HG03439 (cell line): ENCODE data around the gene CLEC9A.
"Not testable (repeated sequence)": the region's sequence is repeated elsewhere in the genome, so short reads cannot be mapped to it uniquely, and the experiment has no call there.

Source experiments
- ATAC-seq: cut with Tn5 transposase; IDR thresholded peaks from one replicate; pipeline ENCODE4 v1.9.1; 2021; ENCODE audit warnings: mild to moderate bottlenecking, moderate library complexity; ENCODE audit not compliant: unreplicated experiment

CLEC9A gene

GRCh38 chr12:10030446-10030845 is at the start of gene CLEC9A:
TSS of gene CLEC9A (plus strand) at chr12:10030682. CDS start at chr12:10052688, 22,006 bp downstream.
- ATAC-seq: no peak

- ATAC-seq: no peak
Measured at GRCh38 chr12:9991876-9992275, 38.6 kb upstream of the CLEC9A start.

GRCh38 chr12:9992296-9992695 is 38.2 kb upstream of the CLEC9A start:
- ATAC-seq: no peak

DNA sequence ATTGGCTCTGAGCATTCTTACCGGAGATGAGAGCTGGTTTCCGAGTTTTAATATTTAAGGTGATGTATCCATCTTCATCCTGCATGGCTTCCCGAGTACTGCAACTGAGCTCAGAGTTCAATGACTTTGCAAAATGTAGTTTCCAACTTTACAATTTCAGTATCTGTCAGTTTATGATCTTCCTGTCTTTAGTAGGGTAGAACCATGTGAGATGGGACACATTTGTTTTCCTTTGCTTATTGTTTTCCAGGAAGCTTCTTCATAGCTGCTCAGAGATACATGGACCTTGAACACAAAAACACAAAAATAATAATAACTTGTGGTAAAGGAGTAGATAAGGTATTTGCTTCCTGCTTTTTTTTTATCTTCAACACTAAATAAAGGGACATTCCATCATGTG is 31.5 kb upstream of the CLEC9A start, which contains the start of gene CLEC1B:
Gene CLEC1B (minus strand): TSS at position 106 of the 400 bp plus-strand sequence. CDS start 21 bp downstream, at position 85.
- no peak for ATAC-seq

DNA sequence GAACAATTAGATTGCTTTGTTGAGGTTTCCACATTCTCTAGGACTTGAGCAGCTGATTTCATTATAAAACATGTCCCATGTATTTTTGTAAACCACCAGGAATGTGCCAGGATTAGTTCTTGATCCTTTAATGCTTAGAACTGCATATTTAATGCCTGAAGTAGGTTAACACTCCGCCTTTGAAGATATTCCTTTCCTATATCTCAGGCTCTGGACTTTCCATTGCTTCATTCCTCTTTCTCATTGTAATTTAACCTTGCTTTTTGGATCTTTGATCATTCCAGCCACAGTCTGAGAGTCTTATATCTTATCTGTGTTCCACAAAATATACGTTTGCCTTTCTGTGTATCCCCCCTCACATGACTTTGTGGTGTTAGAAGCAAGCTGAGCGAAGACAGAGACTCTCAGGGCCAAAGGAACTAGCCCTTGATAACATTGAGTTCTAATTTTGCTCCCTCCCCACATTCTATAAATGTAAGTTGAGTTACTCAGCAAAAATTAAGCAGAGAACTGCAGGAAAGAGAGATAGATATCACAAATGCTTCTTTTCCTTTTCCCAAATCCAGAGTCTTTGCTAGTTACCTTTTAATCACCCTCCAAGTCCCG is 29.2 kb upstream of the CLEC9A start:
- no peak for ATAC-seq

DNA sequence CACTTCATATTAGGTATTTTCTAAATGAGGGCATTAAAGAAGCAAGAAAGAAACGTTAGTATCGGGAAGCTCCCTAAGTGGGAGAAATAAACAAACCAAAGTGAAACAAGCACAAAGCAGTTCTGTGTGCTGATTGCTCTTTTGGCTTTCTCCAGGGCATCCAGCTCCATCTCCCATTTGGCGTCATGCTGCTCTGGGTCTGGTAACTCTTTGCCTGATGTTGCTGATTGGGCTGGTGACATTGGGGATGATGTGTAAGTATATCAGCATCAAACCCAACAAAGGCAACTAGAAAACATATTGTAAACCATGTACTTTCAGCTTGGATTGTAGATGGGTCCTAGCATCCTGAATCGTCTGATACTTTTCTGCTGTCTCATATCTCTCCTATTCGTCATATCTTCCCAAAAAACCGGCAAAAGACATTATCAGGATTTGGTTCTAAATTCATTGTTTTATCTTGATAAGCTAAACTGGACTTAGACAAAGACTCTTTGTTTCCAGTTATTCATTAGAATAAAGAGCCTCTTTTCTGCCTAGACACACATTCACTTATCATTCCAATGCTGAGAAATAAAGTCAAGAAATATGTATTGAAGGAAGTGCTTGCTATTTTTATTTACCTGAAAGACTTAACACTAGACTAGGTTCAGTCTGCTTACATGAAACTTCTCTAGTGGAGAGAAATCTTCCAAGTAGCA is 17.7 kb upstream of the CLEC9A start:
- ATAC-seq: no peak

DNA sequence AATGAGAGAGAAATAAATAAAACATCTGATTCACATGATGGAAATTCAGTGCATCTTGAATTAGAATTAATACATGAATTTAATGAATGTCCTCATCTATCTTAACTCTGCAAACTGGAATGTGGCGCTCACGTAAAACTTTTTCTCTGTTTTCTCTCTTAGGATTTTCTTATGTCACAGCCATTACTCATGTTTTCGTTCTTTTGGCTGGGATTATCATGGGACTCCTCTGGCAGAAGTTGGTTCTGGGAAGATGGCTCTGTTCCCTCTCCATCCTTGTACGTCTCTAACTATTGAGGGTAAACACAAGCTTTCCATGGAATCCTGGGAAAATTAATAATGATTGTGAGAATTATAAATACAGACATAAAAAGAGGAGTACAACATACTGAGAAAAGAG is 15.0 kb upstream of the CLEC9A start:
- ATAC-seq: no peak

DNA sequence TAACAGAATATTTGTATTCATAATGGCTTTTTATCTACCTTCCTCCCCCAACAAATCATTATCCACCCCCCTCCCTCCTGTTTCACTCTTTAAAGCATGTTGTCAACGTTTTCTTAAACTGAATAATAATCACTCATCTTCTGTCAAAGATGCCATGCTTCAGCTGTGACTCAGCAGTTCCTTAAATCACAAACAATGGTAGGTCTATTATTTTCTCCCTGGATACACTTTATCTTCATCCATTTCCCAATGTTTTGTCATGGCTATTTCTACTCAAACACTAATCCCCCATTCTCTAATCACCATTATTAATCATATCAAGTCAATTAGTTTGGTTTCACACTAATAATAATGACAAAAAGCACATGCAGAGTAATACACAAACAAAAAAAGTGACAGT is 13.6 kb upstream of the CLEC9A start:
- no peak for ATAC-seq

DNA sequence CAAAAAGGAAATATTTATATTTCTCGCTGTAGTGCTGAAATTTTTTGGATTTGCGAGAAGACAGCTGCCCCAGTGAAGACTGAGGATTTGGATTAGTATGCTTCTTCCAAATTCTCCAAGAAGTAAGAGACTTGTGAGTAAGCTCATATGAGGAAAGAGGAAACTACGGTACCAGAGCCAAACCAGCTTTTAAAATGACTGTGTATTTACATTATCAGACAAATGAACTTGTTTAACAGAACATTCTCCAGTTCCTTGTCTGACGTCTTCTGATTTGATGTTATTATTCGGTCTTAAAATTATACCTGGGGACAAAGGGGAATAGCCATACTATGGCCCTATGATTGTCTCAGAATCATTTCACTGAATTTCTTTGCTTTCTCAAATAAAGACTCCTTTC is 12.1 kb upstream of the CLEC9A start:
- ATAC-seq: no peak

DNA sequence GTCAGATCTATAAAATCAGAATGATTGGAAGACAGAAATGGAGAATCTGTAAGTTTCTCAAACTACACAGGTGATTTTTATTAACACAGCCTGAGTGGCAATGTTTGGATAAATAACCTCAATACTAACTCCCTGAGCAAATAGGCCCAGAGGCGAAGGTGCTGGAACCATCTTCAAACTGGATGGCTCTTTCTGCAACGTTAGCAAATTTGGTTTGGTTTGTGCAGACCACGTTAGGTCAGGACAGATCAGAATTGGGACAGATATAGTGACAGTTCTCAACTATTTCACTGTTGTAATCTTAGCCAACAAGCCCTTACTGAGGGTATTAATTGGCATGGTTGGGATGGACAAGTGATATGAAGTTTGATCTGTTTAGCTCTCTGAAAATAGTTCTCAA is 9.1 kb upstream of the CLEC9A start:
- ATAC-seq: no peak

DNA sequence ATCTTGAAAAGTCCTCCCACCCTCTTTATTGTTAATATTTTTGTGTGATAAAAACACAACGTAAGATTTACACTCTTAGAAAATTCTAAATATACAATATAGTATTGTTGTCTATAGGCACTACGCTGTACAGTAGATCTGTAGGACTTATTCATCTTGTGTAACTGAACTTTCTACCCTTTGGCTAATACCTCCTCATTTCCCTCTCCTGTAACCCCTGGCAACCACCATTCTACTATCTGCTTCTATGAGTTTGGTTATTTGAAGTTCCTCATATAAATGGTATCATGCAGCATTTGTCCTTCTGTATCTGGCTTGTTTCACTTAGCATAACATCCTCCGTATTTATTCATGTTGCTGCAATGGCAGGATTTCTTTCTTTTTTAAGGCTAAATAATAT is 5.2 kb upstream of the CLEC9A start:
- ATAC-seq: no peak

DNA sequence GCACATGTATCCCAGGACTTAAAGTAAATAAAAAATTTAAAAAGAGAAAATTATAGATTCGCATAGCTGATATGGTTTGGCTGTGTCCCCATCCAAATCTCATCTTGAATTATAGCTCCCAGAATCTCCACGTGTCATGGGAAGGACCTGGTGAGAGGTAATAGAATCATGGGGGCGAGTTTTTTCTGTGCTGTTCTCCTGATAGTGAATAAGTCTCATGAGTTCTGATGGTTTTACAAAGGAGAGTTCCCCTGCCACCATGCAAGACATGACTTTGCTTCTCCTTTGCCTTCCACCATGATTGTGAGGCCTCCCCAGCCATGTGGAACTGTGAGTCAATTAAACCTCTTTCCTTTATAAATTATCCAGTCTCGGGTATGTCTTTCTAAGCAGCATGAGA is 3.8 kb upstream of the CLEC9A start:
- not testable (repeated sequence) for ATAC-seq

- no peak for ATAC-seq
Measured at GRCh38 chr12:10027311-10027710, 3.2 kb upstream of the CLEC9A start.

GRCh38 chr12:10027721-10028120 is 2.8 kb upstream of the CLEC9A start:
- no peak for ATAC-seq

DNA sequence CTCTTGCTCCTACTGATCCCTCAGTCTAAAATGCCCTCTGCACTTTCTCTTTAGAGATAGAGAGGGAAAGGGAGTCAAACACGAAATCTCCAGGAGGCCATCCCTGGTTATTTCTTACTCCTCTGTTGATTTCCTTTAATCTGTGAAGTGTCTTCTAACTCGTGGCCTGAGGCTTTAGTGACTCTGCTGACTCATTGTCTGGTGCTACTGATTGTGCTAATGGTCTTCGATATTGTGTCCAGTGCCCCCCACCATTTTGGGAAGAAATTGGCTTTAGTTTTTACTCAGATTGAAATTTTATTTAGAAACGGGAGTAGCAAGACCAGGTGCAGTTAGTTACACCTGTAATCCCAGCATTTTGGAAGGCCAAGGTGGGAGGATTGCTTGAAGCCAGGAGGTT is 839 bp downstream of the CLEC9A start:
- no peak for ATAC-seq

GRCh38 chr12:10031771-10032175 is 1.3 kb downstream of the CLEC9A start:
- no peak for ATAC-seq

DNA sequence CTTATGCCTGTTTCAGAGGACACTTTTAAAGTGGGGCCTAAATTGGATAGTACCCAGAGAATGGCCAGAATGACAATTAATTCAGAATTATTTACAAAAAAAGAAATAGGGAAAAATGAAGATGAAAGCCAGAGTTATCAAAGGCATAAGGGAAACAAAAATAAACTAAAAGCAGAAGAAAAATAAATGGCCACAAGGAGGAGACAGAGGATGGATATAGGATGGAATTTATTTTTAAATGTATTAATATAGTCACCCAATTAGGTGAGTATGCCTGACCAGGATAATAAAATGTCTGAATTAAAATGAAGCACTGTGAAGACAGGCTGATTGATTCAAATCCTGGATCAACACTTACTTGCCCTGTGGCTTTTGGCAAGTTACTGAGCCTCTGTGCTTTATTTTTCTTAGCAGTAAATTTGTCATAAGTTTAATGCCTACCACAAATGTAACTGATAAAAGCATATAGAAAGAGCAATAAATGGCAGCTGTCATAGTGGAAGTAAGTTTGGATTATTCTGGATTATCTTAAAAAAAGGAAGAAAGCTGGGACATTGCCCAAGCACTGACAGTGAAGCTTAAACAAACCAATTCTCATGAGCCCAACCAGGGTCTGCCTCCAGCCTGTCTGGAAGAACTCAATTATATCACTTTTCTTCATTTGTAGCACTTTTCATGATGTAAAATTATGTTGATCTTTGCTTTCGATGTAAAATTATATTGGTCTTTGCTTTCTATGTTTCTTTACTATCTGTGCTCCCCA is 3.5 kb downstream of the CLEC9A start:
- no peak for ATAC-seq

DNA sequence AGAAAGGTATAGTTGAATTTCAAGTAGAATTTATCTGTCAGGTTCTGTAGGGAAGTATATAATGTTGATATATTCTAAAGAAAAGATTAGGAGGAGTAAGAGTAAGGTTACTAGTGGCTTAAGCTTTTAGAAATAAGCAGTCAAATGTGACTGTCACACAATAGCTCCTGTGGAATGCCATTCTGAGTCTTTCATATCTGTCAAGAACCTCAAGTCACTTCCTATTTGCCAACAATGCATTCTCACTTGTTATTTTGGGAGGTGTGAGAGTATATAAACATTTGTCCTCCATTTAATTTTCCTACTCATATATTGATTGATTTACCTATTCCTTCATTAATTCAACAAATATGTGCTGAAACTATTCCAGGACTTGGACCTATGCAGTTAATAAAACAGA is 11.7 kb downstream of the CLEC9A start:
- no peak for ATAC-seq

GRCh38 chr12:10048526-10048925 is 18.0 kb downstream of the CLEC9A start:
- ATAC-seq: no peak

DNA sequence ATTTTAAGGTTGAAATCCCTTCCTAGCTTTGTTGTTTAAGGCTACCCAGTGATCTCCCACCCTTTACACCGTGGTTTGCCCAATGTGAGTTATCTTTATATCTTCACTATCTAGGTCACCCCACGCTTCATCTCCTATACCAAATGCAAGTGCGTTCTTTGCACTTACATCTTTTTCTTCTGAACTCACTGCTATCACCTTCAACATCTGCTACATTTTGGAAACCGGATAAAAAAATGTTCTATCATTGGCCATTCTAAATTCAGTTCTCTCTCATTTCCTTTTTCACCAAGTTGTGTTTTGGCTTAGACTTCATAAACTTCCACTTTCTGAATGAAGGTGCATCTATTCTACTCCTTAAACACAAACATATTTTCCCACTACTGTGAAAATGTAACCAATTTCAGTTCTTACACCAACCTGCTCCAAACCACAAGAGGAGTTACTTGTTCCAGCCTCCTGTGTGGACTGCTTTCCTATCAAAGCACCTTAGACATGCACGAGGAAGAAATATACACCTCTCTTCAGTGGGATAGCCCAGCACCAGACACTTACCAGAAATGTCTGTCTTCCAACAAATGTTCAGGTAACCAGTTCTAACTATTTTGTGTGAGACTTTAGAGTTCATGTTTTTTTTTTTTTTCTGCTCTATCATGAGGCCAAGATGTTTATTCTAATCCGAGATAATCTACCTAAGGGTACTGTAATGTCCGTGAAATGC is 21.9 kb downstream of the CLEC9A start:
- no peak for ATAC-seq

- ATAC-seq: no peak
Measured at GRCh38 chr12:10058387-10058786, 27.9 kb downstream of the CLEC9A start.
